GM12892 (cell line): ENCODE data around the gene C8A. TPM values are rescaled to one million over a fixed set of nuclear protein-coding genes. Genes with fewer than 3 reads are reported as not detected.

Source experiments
- DNase-seq: peaks from one replicate; pipeline ENCODE4 v3.0.0; 2011; ENCODE audit not compliant: insufficient read length
- FAIRE-seq: peaks from 2 replicates; lab custom pipeline; 2011; peaks lifted over from hg19 to GRCh38; lab: Jason Lieb, UNC
- POLR2A ChIP-seq: IDR thresholded peaks from 2 replicates; pipeline ENCODE4 v1.6.1; 2011; ENCODE audit warnings: low read depth, low read length, control low read depth
- POLR2AphosphoS5 ChIP-seq: IDR thresholded peaks from 2 replicates; pipeline ENCODE4 v1.6.1; 2011; ENCODE audit warnings: low read depth, low read length, control low read depth
- TAF1 ChIP-seq: IDR thresholded peaks from 2 replicates; pipeline ENCODE4 v1.6.1; 2011; ENCODE audit warnings: low read depth, mild to moderate bottlenecking, control low read depth, low read length, borderline replicate concordance
- polyA plus RNA-seq: library from polyadenylated mRNA; unstranded; fragments of >200 nt; gene quantifications from one replicate; pipeline ENCODE4 v1.2.1, GENCODE V29; 2012; ENCODE audit warnings: missing spikeins, inconsistent platforms; ENCODE audit not compliant: missing spikeins

C8A gene
- not detected for polyA plus RNA-seq

GRCh38 chr1:56854521-56855099 lies at the start of gene C8A:
C8A (plus strand) TSS chr1:56854797; CDS start chr1:56854902, 105 bp downstream.
- no peak for DNase-seq
- TF ChIP-seq TAF1 (no peak), POLR2AphosphoS5 (no peak), POLR2A (no peak)
- no peak for FAIRE-seq

- no peak for FAIRE-seq
Measured at GRCh38 chr1:56806804-56807203, 47.8 kb upstream of the C8A start.

GRCh38 chr1:56808410-56808809 lies 46.2 kb upstream of the C8A start:
- FAIRE-seq, result no peak
- no peak for TF ChIP-seq POLR2AphosphoS5
- DNase-seq, result no peak

More at GRCh38 chr1:56806804-56807203, 47.8 kb upstream of the C8A start:
- no peak for DNase-seq
- TF ChIP-seq POLR2A (no peak), POLR2AphosphoS5 (no peak), TAF1 (no peak)

- TF ChIP-seq TAF1 (no peak), POLR2A (no peak), POLR2AphosphoS5 (no peak)
- DNase-seq (no peak), FAIRE-seq (no peak)
Measured at GRCh38 chr1:56811331-56811730, 43.3 kb upstream of the C8A start.

- FAIRE-seq (no peak), DNase-seq (no peak)
- TF ChIP-seq POLR2A (no peak), TAF1 (no peak), POLR2AphosphoS5 (no peak)
Measured at GRCh38 chr1:56814205-56814604, 40.4 kb upstream of the C8A start.

- peak; percentile 33 for FAIRE-seq
- no peak for DNase-seq
- TF ChIP-seq TAF1, result no peak
- no peak for TF ChIP-seq POLR2A
- no peak for TF ChIP-seq POLR2AphosphoS5
Measured at GRCh38 chr1:56816264-56816663, 38.3 kb upstream of the C8A start.

GRCh38 chr1:56816909-56817308 lies 37.7 kb upstream of the C8A start:
- TF ChIP-seq POLR2AphosphoS5 (no peak), TAF1 (no peak), POLR2A (no peak)
- DNase-seq, result no peak
- FAIRE-seq, result peak; percentile 79

- TF ChIP-seq POLR2AphosphoS5 (no peak), TAF1 (no peak)
- no peak for FAIRE-seq
- no peak for DNase-seq
Measured at GRCh38 chr1:56817716-56818463, 36.7 kb upstream of the C8A start.

GRCh38 chr1:56819387-56819899 lies 35.2 kb upstream of the C8A start, which contains the start of gene FYB2:
FYB2 (minus strand) TSS chr1:56819404; CDS start chr1:56819290, 114 bp downstream.
- DNase-seq (no peak), FAIRE-seq (no peak)
- TF ChIP-seq POLR2AphosphoS5, result no peak
- TF ChIP-seq TAF1, result no peak
- TF ChIP-seq POLR2A, result no peak

GRCh38 chr1:56820755-56821461 lies 33.7 kb upstream of the C8A start:
- no peak for TF ChIP-seq POLR2AphosphoS5
- TF ChIP-seq TAF1, result no peak
- TF ChIP-seq POLR2A, result no peak
- FAIRE-seq (peak; percentile 80), DNase-seq (peak; percentile 51)

- no peak for TF ChIP-seq POLR2AphosphoS5
- TF ChIP-seq TAF1, result no peak
- TF ChIP-seq POLR2A, result no peak
- FAIRE-seq, result no peak
- DNase-seq, result no peak
Measured at GRCh38 chr1:56821462-56821797, 33.2 kb upstream of the C8A start.

GRCh38 chr1:56824271-56824670 lies 30.3 kb upstream of the C8A start:
- TF ChIP-seq POLR2A (no peak), TAF1 (no peak)
- FAIRE-seq, result no peak

More at GRCh38 chr1:56824271-56824670, 30.3 kb upstream of the C8A start:
- no peak for DNase-seq
